HG03097 (cell line): ENCODE results near the gene WWOX.

ENCODE experiments used
- ATAC-seq: cut with Tn5 transposase; IDR thresholded peaks from one replicate; pipeline ENCODE4 v1.9.1; 2021; ENCODE audit not compliant: unreplicated experiment, low FRiP score

The WWOX gene

DNA sequence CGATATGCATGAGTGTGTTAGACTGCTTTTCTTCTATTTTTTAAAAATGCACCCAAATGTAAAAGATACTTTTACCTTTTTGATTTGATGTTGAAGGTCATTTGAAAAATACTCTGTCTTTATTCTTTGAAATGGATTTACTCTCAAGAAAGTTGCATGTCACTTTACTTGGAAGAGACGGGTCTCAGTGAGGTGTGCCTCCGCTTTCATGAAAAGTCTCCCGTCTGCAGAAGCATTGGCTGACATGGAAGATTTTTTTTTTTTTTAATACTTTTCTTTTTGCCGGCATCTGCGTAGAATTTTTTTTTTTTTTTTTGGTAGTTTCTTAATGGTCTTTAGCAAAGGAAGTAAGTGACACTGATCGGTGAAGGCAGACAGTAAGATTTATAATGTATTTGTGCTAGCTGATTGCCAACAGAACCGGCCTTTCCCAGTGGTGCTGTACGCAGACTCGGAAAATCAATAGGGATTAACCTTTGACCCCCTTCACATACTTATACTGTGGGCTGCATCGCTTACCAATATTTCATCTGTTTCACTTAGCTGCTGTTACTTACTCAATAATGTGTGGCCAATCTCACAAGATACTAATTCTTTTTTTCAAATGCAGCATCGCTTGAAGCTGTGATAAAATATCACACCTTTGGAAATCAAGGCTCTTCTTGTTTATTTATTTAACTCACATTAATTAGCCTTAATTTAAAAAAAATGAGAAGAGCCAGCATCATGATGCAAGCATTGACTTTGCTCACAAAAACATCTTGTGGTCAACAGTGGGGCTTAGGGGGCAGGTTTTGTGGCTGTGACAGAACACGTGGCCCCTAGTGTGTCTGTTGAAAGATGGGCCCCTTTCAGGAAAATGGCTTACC, 383.9 kb downstream of the WWOX start:
- ATAC-seq, result no peak

DNA sequence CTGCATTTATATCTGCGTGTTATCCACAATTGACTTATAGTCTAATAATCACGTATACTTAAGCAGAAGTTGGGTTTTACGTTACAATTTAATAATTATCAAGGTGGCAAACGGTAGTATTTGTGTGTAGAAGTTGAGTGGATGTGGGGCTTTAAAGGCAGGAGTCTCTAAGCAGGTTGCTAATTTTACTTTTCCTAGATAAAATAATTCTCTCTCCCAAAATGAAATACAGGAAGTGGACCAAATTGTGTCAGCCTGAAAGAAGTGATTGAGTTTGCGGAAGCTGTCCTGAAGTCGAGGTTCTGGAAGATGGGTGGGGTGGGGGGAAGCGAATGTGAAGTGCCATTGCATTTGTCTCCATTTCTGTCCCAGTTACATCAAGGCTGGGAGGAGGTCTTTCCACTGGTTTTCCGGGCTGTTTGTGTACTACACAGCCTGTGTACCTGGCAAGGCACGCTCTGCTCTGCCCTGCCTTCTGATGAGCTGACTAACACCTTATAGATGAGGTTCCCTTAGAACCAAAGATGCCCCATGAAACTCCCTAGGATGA, 385.1 kb downstream of the WWOX start:
- no peak for ATAC-seq

DNA sequence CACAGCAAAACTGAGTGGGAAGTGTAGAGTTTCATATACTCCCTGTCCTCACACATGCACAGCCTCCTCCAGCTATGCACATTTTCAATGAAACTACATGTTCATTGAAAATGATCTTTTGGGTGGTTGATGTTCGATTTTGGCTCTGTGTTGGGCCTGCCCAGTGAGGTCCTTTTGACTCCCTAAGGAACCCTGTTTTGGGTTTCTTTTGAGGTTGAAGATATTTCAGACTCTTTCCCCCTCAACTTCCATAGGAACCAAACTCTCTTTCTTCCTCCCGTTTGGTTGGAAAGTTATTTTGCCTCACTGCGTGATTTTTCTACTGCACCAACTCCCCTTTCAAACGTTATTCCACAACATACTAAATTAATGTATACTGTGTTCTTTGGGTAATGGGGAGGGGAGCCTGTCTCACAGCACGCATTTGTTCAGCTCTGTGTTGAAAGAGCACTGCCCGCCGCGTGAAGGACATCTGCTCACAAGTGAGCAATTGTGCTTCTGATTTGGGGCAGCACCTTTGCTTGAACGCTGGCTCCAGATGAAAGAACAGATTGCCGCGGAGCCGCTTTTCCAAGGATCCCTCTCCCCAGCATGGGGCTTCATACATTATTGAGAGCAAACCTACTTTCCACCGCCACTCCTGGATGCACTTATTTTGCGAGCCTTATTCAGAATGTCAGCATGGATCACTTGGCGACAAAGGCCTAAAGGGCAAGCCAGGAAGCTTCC, 385.9 kb downstream of the WWOX start:
- ATAC-seq, result no peak

DNA sequence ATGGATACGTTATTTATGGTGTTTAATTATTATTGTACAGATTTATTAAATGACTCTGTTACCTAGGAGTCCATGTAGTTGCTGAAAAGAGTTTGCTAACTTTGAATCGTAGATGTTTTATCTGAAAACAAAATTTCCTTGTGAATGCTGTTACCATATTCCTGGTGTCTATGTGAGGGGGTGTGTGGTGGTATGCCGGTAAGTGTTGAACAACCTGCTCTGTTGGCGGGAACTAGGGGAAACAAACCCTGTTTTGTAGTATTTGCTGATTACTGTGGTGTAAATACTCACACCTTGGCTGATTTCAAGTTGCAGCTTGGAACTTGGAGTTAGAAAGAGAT, 386.4 kb downstream of the WWOX start:
- ATAC-seq, result no peak

DNA sequence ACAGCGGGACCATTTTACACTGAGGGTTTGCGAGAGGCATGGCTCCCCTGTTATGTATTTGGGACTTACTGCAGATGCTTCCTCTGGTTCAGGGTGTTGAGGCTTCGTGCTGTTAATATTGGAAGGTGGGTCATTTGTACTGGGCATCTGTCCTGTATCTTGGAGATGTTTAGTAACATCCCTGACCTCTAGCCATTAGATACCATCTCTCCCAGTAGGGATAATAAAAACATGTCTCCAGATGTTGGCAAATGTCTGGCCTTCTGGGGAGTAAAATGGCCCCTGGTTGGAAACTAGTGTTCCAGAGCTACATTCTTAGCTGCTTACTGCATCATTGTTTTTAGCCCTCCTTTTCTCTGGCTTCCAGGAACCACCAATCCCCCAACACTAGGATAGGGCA, 388.0 kb downstream of the WWOX start:
- ATAC-seq, result no peak

DNA sequence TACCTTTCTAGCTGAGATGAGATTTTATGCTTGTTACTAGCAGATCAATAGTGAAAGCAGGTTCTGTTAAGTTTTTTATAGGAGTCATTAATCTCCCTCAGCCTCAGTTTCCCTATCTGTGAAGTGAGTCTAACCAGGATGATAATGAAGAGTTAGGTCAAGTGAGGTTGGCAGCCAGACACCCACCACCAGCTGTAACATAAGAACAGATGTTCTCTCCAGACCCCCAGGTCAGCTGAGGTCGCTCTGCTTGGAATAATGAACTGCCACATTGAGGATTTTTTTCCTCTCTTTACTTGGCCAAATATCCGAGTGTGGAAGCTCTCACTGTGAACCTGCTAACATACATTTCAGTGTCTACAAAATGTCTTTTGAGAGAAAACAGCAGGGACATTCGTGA, 389.6 kb downstream of the WWOX start:
- no peak for ATAC-seq

DNA sequence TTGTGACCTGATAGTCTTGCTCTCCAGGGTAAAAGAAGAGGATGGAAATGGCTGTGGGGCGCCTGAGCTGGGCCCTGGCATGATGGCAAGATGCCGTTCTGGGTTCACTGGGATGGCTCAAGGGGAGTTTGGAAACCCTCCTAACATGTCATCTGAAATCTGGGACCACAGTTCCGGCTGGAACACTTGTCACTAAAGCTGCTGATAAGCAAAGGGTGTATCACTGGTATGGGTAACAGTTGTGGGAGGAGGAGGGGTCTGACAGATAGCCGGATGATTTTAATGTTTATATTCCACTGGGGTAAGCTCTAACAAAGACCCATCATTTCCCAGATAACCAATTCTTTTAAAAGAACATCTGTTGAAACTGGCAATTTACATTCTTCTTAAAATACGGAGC, 390.2 kb downstream of the WWOX start:
- ATAC-seq, result no peak

DNA sequence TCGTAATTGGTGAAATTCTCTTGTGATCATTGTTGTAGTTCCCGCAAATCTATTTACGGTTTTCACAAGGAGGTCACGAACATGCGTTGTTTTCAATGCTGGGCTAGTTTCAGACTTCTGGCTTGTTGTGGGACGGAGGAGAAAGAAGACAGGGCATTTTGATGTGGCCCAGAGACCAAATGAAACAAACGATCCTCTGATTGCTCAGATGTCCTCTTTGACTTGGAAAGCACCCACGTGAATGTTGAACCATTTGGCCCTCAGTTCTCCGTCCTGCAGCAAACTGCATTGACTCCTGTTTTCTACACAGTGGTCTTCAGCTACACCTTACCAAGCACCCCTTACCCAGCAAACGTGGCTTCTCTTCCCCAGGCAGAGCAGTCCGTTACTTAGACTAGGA, 391.0 kb downstream of the WWOX start:
- ATAC-seq, result no peak

DNA sequence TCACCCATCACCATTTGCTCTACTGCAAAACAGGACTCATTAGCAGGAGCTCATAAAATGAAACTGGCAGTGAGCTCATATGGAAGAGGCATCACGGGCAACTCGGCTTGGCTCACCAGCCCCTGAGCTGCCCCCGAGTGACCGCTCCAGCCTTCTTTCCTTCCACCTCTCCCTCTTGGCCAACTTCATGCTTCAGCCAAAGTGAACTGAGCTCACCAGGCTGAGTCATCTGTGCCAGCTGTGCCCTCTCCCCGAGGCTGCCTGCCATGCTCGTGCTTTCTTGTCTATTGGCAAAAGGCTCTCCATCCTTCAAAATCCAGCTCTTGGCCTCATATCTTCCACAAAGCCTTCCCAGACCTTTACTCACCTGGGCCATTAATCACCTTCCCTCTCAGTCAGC, 391.4 kb downstream of the WWOX start:
- no peak for ATAC-seq

DNA sequence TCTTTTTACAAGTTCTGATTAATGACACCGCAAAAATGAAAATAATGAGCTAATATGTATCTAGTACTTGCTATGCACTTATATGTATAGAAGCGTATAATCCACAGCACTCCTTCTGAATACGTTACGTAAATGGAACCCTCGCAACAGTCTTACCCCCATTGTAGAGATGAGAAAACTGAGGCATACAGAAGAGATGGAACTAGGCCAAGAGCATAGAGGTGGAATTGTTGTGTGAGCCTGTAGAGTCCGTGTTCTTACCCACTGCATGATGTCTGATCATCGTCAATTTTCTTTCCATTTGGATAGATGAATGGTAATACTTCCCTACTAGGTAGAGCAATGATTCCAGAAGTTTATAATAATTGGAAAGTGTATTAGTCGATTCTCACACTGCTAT, 394.1 kb downstream of the WWOX start:
- ATAC-seq, result no peak

DNA sequence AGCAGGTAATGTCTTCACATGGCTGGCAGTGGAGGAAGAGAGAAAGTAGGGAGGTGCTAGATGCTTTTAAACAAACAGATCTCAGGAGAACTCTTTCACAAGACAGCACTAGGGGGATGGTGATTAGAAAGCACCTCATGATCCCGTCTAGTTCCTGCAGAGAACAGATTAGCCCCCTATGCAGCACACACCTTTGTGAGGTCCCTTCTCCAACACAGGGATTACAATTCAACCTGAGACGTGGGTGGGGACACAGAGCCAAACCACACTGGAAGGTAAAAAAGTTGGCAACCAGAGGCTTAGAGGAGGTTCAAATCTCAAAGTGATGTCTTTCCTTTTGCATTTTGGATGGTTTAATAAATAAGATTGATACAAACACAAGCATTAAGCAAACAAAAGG, 394.7 kb downstream of the WWOX start:
- no peak for ATAC-seq

DNA sequence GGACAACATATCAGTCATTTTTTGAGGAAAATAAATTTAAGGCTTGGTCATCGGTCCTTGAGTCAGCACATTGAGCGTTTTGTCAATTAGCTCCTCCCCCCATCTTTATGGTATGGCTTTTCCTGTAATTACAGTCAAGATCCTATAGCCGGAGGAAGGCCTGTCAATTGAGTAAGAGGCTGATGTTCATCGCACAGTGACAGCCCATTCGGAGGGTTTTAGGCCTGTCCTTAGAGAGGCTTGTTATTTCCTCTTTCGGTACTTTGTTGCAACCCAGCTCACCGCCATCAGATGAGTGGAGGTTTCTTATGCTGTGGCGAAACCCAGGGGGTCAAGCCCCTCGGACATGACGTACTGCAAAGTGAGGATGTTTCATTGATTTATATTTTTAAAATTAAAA, 395.2 kb downstream of the WWOX start:
- ATAC-seq, result no peak

DNA sequence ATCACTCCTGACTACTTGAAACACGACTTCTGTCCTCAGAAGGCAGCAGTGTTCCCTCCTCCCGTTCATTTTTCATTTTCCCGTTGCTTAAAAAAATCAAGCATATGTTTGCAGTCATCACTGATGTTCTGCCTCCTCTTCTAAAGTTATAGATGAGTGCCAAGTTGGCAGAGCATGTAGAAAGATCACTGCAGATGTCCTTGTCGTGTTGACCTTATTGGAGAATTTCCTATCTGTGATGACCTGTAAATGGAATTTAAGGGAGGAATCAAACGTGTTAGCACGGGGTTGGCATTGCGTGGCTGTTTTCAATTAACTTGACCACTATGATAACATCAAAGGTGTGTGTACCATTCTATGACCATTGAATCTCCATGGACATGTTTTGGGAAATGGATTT, 396.7 kb downstream of the WWOX start:
- ATAC-seq, result no peak

DNA sequence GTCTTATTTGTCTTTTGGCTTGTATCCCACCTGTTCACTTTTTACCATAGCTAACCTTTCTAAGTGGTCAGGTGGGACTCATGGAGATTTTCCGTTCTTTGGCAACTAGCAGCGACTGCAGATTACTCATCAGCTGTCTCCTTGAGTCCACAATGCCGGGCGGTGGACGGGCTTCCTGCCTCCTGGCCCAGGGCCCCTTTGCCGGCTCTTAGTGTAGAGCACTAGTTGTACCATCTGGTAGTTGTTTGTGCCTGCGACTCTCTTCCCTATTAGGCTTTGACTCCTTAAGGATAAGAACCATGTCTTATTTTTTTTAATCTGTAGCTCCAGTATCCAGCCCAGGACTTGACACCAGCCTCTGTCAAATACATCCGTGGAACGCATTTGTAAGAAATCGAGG, 399.9 kb downstream of the WWOX start:
- no peak for ATAC-seq

DNA sequence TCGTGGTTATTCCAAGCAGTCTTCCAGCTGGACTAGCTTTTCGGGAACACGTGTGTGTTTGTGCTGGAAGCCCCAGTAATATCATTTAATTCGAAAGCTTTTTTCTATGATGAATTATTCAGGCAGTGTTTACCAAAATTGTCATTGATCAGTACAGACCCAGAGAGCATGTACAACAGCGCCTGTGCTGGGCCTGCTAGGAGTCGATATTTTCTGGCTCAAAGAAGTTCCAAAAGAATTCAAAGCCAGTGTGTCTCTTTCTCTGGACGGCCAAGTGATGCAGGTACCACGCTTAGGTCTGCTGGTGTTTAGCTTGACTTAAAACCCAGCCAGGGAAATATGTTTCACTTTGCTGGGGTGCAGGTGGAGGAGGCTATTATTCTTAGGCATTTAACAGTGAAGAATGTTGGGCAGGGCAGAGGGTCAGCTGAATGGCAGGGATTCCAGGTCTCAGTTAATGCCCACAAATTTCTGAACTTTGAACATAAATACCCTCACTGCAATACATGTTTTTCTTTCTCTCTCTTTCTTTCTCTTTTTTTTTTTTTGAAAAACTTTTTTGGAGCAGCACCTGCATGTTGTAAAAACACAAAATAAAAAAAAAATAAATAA, 401.3 kb downstream of the WWOX start:
- no peak for ATAC-seq

DNA sequence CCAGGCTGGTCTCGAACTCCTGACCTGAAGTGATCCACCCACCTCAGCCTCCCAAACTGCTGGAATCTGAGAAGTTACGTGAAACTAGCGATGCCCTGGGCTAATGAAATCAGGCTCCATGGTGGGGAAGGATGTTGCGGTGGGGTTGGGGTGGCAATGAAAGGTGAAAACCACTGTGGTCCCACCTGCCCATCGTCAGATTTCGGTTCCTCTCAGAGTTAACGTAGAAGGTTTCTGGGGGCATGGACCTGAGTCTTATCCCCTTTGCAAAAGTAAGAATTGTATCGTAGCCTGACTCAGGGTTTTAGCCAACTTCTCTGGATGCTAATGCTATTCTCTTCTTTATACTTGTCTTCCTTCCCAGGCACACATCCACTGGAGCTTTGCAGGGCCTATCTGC, 402.3 kb downstream of the WWOX start:
- ATAC-seq, result no peak

DNA sequence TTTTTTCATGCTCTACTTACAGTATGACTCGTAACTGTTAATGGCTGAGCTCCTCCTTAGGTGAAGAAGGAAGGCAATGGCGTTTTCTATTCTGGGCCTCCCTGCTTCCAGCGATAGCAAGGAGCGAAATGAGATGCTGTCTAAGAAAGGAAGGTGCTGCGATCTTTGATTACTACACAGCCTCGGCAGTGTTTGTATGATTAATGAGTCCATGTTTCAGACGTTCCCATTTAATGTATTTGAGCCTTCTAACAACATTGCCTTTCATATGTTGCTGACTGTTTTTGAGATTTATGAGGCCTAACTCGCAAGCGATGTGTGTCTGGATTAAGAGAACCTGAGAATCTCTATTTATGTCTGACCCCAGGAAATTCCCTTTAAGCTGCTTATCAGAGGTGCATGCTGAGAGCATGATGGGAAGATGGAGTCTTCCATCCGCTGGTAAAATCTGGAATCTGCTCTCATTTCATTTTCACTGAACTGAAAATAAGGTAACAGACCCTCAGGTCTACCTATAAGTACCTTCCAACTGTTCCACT, 403.4 kb downstream of the WWOX start:
- no peak for ATAC-seq

DNA sequence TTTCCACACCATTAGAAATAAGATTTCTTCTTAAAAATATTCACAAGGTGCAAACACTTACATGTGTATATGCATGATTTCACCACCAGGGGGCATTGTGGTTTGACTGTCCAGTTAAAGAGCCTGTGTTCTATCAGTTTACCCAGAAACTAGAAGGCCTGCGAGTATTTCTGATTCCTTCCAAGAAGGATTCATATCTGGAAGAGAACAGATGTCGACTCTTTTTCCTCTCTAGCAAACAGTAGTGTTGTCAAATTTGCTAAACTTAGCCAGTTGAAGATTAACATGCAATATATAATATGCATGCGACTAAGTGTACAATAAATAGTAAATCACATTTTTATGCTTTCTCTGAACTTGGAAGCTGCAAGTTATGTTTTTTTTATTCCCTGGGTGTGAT, 404.1 kb downstream of the WWOX start:
- no peak for ATAC-seq

DNA sequence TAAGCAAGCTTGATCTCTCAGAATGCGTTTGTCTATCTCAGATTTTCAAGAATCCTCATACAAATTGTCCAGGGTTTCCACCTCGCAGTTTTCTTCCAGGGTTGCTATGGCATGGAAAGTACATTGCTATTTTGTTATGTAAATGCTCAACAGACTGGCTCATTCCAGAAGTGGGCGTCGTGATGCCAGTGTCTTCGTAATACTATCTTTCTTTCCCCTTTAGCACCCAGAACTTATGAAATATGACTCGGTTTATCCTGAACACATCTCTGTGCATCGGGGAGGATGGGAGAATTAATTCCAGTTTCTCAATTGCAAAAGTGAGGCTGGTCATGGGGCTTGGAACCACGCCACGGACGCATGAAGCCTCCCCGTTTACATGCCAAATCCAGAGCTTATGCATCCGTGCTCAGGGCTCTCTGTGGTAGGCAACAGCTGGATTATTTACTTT, 405.0 kb downstream of the WWOX start:
- no peak for ATAC-seq

DNA sequence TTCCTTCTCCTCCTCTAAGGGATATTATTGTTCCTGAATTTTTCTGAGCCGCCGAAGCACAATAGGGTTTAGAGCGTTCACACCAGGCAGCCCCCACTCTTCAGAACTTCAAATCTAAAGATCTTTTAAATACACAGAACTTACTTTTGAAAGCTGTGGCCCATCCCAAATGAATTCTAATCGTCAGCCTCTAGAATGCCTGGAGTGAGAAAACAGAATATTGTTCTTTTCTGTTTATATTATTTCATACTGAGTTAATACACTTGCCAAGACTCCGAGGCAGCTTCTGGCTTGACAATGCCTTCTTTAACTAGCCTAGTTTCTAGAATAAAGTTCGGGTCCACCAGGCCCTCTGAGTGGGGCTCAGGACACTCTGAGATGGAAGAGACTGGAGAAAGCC, 405.6 kb downstream of the WWOX start:
- ATAC-seq, result no peak
